ENCODE measurements around the gene PCSK7.

- TF ChIP-seq, protein P1, sequence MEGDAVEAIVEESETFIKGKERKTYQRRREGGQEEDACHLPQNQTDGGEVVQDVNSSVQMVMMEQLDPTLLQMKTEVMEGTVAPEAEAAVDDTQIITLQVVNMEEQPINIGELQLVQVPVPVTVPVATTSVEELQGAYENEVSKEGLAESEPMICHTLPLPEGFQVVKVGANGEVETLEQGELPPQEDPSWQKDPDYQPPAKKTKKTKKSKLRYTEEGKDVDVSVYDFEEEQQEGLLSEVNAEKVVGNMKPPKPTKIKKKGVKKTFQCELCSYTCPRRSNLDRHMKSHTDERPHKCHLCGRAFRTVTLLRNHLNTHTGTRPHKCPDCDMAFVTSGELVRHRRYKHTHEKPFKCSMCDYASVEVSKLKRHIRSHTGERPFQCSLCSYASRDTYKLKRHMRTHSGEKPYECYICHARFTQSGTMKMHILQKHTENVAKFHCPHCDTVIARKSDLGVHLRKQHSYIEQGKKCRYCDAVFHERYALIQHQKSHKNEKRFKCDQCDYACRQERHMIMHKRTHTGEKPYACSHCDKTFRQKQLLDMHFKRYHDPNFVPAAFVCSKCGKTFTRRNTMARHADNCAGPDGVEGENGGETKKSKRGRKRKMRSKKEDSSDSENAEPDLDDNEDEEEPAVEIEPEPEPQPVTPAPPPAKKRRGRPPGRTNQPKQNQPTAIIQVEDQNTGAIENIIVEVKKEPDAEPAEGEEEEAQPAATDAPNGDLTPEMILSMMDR (conservative IDR thresholded peaks at IDR 0.05; ENCODE audit: low read depth, low read length): no peak
- TF ChIP-seq EZH2 (IDR thresholded peaks at IDR 0.05; ENCODE audit: low read length, unreplicated experiment) (no peak), EZH2phosphoT487 (IDR thresholded peaks at IDR 0.05; ENCODE audit: borderline replicate concordance, low read length) (no peak)
Observed at GRCh38 chr11:117194267-117194666, 37.6 kb downstream of the PCSK7 start.
